Hepatocyte (in vitro differentiated cells): Measurements from ENCODE around the gene OR52B4. TPM values are rescaled to one million over a fixed set of nuclear protein-coding genes. Genes with fewer than 3 reads are reported as not detected.

Source experiments
- DNase-seq: peaks from one replicate; pipeline ENCODE4 v3.0.0-alpha.2; 2016; ENCODE audit warnings: low spot score
- H2AFZ ChIP-seq: fragments of 200-600 bp; sonication (generic); 2 replicates; pipeline ENCODE4 v1.6.0; 2016; ENCODE audit warnings: antibody characterized with exemption, mild to moderate bottlenecking
- H3K27ac ChIP-seq: fragments of 200-600 bp; sonication (generic); 2 replicates; pipeline ENCODE4 v1.5.1; 2016; ENCODE audit warnings: mild to moderate bottlenecking
- H3K27me3 ChIP-seq: fragments of 200-600 bp; sonication (generic); 2 replicates; pipeline ENCODE4 v1.6.1; 2016
- H3K36me3 ChIP-seq: fragments of 200-600 bp; sonication (generic); replicated peaks from 2 replicates; pipeline ENCODE4 v1.5.1; 2016; ENCODE audit warnings: low read depth; ENCODE audit not compliant: insufficient read depth
- H3K4me1 ChIP-seq: fragments of 200-600 bp; sonication (generic); 2 replicates; pipeline ENCODE4 v1.5.1; 2016; ENCODE audit warnings: mild to moderate bottlenecking, moderate library complexity; ENCODE audit not compliant: insufficient read depth
- H3K4me2 ChIP-seq: fragments of 200-600 bp; sonication (generic); 2 replicates; pipeline ENCODE4 v1.6.0; 2016
- H3K4me3 ChIP-seq: fragments of 200-600 bp; sonication (generic); 2 replicates; pipeline ENCODE4 v1.5.1; 2016; ENCODE audit warnings: mild to moderate bottlenecking
- H3K79me2 ChIP-seq: fragments of 200-600 bp; sonication (generic); 2 replicates; pipeline ENCODE4 v1.6.0; 2017; ENCODE audit warnings: mild to moderate bottlenecking
- H3K9me2 ChIP-seq: fragments of 200-600 bp; sonication (generic); replicated peaks from 2 replicates; pipeline ENCODE4 v1.6.0; 2017; ENCODE audit warnings: mild to moderate bottlenecking; ENCODE audit not compliant: insufficient read depth
- H3K9me3 ChIP-seq: fragments of 200-600 bp; sonication (generic); 2 replicates; pipeline ENCODE4 v1.5.1; 2016; ENCODE audit warnings: low read depth, mild to moderate bottlenecking
- H4K20me1 ChIP-seq: fragments of 200-600 bp; sonication (generic); 2 replicates; pipeline ENCODE4 v1.6.0; 2016; ENCODE audit warnings: mild to moderate bottlenecking; ENCODE audit not compliant: insufficient read depth, poor library complexity, severe bottlenecking
- CTCF ChIP-seq: fragments of 200-600 bp; sonication (generic); IDR thresholded peaks from 2 replicates; pipeline ENCODE4 v1.5.1; 2016; ENCODE audit warnings: antibody characterized with exemption, mild to moderate bottlenecking; ENCODE audit not compliant: poor library complexity
- EZH2 ChIP-seq: fragments of 200-600 bp; sonication (generic); IDR thresholded peaks from 2 replicates; pipeline ENCODE4 v1.6.1; 2016; ENCODE audit warnings: antibody characterized with exemption, mild to moderate bottlenecking, borderline replicate concordance
- EZH2phosphoT487 ChIP-seq: fragments of 200-600 bp; sonication (generic); IDR thresholded peaks from one replicate; pipeline ENCODE4 v1.6.1; 2018; ENCODE audit warnings: antibody characterized with exemption, mild to moderate bottlenecking, low read depth, moderate library complexity; ENCODE audit not compliant: unreplicated experiment, severe bottlenecking
- WGBS: methylation state at CpG from one replicate; pipeline ENCODE4 v1.1.6; 2016; ENCODE audit warnings: low lambda C conversion rate; ENCODE audit errors: missing lambda C conversion rate; 5-methylcytosine and 5-hydroxymethylcytosine counted together
- polyA plus RNA-seq: library from polyadenylated mRNA; unstranded; fragments of >200 nt; fragmentation: Nextera tagmentation; extraction: Ambion mirVana; gene quantifications from 2 replicates; pipeline ENCODE4 v1.2.1, GENCODE V29; 2016
- total RNA-seq: library from RNA; depleted of rRNA; stranded (reverse); fragments of >200 nt; gene quantifications from 2 replicates; pipeline ENCODE4 v1.2.3, GENCODE V29; 2014

OR52B4 gene
- total and polyA plus RNA-seq, 2 experiments from 2014 or later: not detected

GRCh38 chr11:4385978-4386740, 18.0 kb upstream of the OR52B4 start:
- no peaks in the 10 kb centered on the region for H3K36me3 ChIP-seq
- H2AFZ ChIP-seq: no peak overlapping the region
- H3K4me1 ChIP-seq: no peaks in the 10 kb centered on the region
- no peaks in the 10 kb centered on the region for H3K9me3 ChIP-seq
- H3K4me3 ChIP-seq: no peak overlapping the region
- H4K20me1 ChIP-seq: peaks cover 2% of the 10 kb centered on the region
- no peak overlapping the region for H3K4me2 ChIP-seq
- H3K79me2 ChIP-seq: peaks cover 7% of the 10 kb centered on the region
- H3K27ac ChIP-seq: no peak overlapping the region
- 96% methylated on average over 3 of the region's 3 CpGs for WGBS
- no peak for DNase-seq
- no peak for TF ChIP-seq CTCF
- no peak for TF ChIP-seq EZH2
- TF ChIP-seq EZH2phosphoT487: no peak
- no peaks in the 10 kb centered on the region for H3K27me3 ChIP-seq
- no peaks in the 10 kb centered on the region for H3K9me2 ChIP-seq

- no peak overlapping the region for H3K4me3 ChIP-seq
- H3K9me2 ChIP-seq: no peaks in the 10 kb centered on the region
- no peak for DNase-seq
- H3K4me2 ChIP-seq: no peak overlapping the region
- no peaks in the 10 kb centered on the region for H3K79me2 ChIP-seq
- no peaks in the 10 kb centered on the region for H3K27me3 ChIP-seq
- no peaks in the 10 kb centered on the region for H3K4me1 ChIP-seq
- WGBS: 76% methylated on average over 2 of the region's 2 CpGs
- no peaks in the 10 kb centered on the region for H4K20me1 ChIP-seq
- no peak overlapping the region for H3K27ac ChIP-seq
- no peaks in the 10 kb centered on the region for H3K9me3 ChIP-seq
- H2AFZ ChIP-seq: no peak overlapping the region
- TF ChIP-seq EZH2phosphoT487: no peak
- TF ChIP-seq CTCF: no peak
- TF ChIP-seq EZH2: no peak
- H3K36me3 ChIP-seq: no peaks in the 10 kb centered on the region
Observed at GRCh38 chr11:4381901-4382300, 13.7 kb upstream of the OR52B4 start.

- Histone ChIP-seq H3K4me2 (no peak overlapping the region), H3K27me3 (no peaks in the 10 kb centered on the region), H3K4me1 (no peaks in the 10 kb centered on the region), H3K9me2 (no peaks in the 10 kb centered on the region), H3K9me3 (no peaks in the 10 kb centered on the region), H3K36me3 (no peaks in the 10 kb centered on the region), H3K27ac (no peak overlapping the region), H2AFZ (no peak overlapping the region), H3K79me2 (no peaks in the 10 kb centered on the region), H3K4me3 (no peak overlapping the region), H4K20me1 (no peaks in the 10 kb centered on the region)
- 88% methylated on average over 5 of the region's 5 CpGs for WGBS
- TF ChIP-seq CTCF (no peak), EZH2phosphoT487 (no peak), EZH2 (no peak)
- no peak for DNase-seq
Observed at GRCh38 chr11:4375431-4376140, 7.4 kb upstream of the OR52B4 start.
